Breast epithelium (tissue), 4 donors: Measurements from ENCODE around the gene SLC16A7. TPM values are rescaled to one million over a fixed set of nuclear protein-coding genes. Genes with fewer than 3 reads are reported as not detected.
A peak's percentile ranks its signal among the peaks of the same experiment; 100 is the strongest.

Experiments used
- DNase-seq, 2 donors: peaks; one replicate each; pipeline ENCODE4 v3.0.0-alpha.2; 2019; ENCODE audit warnings: low spot score in 2 of 2
- H3K27ac ChIP-seq, 2 donors: fragments of 200-600 bp; sonication (generic) in 1 of 2; one replicate each; pipeline ENCODE4 v1.5.1; 2016 to 2019; ENCODE audit warnings: mild to moderate bottlenecking in 1 of 2
- H3K27me3 ChIP-seq, 2 donors: fragments of 200-600 bp; sonication (generic) in 1 of 2; one replicate each; pipeline versions ENCODE4 v1.5.1 to v1.6.0; 2017 to 2019; ENCODE audit warnings: control low read depth in 1 of 2, mild to moderate bottlenecking in 1 of 2
- H3K36me3 ChIP-seq: fragments of 200-600 bp; one replicate; pipeline ENCODE4 v1.5.1; 2019
- H3K4me1 ChIP-seq, 2 donors: fragments of 200-600 bp; sonication (generic); one replicate each; pipeline ENCODE4 v1.5.1; 2016 to 2019; ENCODE audit warnings: control low read depth in 1 of 2
- H3K4me3 ChIP-seq, 3 donors: fragments of 200-600 bp; sonication (generic); 1 replicate in 2 of 3; 2 replicates in 1 of 3; pipeline ENCODE4 v1.5.1; 2016 to 2019; ENCODE audit warnings: mild to moderate bottlenecking in 3 of 3, moderate library complexity in 2 of 3
- H3K9me3 ChIP-seq, 2 donors: fragments of 200-600 bp; sonication (generic) in 1 of 2; one replicate each; pipeline ENCODE4 v1.5.1; 2016 to 2019; ENCODE audit warnings: control low read depth in 1 of 2
- POLR2A ChIP-seq: fragments of 450-650 bp; IDR thresholded peaks from one replicate; pipeline ENCODE4 v1.6.1; 2016; ENCODE audit warnings: antibody characterized with exemption, mild to moderate bottlenecking, moderate library complexity
- POLR2AphosphoS5 ChIP-seq, 3 donors: sonication (generic); formaldehyde crosslinking; IDR thresholded peaks; one replicate each; pipeline ENCODE4 v1.6.1; 2017; ENCODE audit warnings: antibody characterized with exemption in 3 of 3
- intact Hi-C: fragments of 100-400 bp; cut with DNase I; formaldehyde crosslinking; loops from one replicate; pipeline ENCODE4 v1.15.1; 2023; ENCODE audit warnings: low total_unique reads
- total RNA-seq, 3 donors: library from RNA; depleted of rRNA; stranded (reverse); fragments of >200 nt; gene quantifications; one replicate each; pipeline ENCODE4 v1.1.0, GENCODE V29; 2016
- TF ChIP-seq, protein P1 (sequence below), 3 donors: fragments of 450-650 bp; IDR thresholded peaks; one replicate each; pipeline ENCODE4 v1.5.1; 2016 to 2017; ENCODE audit warnings: antibody characterized with exemption in 3 of 3, mild to moderate bottlenecking in 3 of 3, moderate library complexity in 3 of 3

SLC16A7 gene
- total RNA-seq, 3 donors from 2014 or later, result 14.5 to 53.4 (median 51.2) TPM

DNA sequence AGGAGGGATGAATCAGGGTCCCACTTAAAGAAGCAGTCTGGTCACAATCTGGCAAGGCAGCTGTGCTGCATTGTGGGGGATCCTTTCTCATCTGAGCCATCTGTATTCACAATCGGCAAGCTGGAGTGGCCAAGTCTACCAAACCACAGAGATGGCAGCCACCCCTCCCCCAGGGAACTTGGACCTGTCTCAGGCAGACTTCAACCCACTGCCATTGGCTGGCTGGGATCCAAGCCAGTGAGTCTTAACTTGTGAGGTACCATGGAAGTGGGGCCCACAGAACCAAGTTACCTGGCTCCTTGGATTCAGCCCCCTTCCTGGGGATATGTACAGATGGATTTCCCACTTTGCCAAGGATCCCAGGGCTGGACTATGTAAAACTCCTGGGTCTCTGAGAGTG, 196.8 kb downstream of the SLC16A7 start:
- Histone ChIP-seq H3K4me1 (no peaks in the 10 kb centered on the region), H3K27me3 (no peaks in the 10 kb centered on the region), H3K27ac (no peak overlapping the region), H3K36me3 (no peaks in the 10 kb centered on the region), H3K9me3 (peaks cover 0 to 7% of the 10 kb centered on the region in 2 donors), H3K4me3 (no peak overlapping the region)
- intact Hi-C loops, result no loop called here
- no peak for TF ChIP-seq POLR2A
- TF ChIP-seq, protein P1, sequence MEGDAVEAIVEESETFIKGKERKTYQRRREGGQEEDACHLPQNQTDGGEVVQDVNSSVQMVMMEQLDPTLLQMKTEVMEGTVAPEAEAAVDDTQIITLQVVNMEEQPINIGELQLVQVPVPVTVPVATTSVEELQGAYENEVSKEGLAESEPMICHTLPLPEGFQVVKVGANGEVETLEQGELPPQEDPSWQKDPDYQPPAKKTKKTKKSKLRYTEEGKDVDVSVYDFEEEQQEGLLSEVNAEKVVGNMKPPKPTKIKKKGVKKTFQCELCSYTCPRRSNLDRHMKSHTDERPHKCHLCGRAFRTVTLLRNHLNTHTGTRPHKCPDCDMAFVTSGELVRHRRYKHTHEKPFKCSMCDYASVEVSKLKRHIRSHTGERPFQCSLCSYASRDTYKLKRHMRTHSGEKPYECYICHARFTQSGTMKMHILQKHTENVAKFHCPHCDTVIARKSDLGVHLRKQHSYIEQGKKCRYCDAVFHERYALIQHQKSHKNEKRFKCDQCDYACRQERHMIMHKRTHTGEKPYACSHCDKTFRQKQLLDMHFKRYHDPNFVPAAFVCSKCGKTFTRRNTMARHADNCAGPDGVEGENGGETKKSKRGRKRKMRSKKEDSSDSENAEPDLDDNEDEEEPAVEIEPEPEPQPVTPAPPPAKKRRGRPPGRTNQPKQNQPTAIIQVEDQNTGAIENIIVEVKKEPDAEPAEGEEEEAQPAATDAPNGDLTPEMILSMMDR (IDR thresholded peaks at IDR 0.05), result no peak
- no peak for TF ChIP-seq POLR2AphosphoS5 (IDR thresholded peaks at IDR 0.05)
- DNase-seq, result no peak

DNA sequence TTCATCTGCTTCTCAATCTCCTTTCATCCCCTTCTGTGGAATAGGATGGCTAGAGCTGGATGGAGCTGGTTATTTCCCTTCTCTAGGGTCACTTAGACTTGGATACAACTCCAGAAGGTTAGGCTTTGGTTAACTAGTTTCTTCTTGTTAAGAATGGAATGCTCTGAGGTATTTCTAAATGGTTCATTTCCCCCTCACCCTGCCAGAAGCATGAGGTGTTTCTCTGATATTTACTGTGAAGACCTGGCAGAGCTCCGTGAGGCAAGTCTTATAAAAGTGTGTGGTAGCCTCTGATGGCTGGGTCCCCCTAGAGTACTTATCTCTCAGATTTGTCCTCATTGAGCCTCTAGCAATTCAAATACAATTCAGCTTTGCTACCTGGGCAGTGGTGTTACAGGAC, 207.9 kb downstream of the SLC16A7 start:
- TF ChIP-seq, protein P1 (IDR thresholded peaks at IDR 0.05), result no peak
- TF ChIP-seq POLR2AphosphoS5 (IDR thresholded peaks at IDR 0.05) (no peak), POLR2A (no peak)
- peak overlapping the region; percentile 7 to 41 for H3K27ac ChIP-seq
- intact Hi-C loops, result no loop called here
- H3K4me1 ChIP-seq, result no peaks in the 10 kb centered on the region
- peak overlapping the region in 2 of 3 donors; percentile 31 to 54 for H3K4me3 ChIP-seq
- no peak for DNase-seq
- H3K36me3 ChIP-seq, result peaks cover 3% of the 10 kb centered on the region
- no peaks in the 10 kb centered on the region for H3K9me3 ChIP-seq
- no peaks in the 10 kb centered on the region for H3K27me3 ChIP-seq

DNA sequence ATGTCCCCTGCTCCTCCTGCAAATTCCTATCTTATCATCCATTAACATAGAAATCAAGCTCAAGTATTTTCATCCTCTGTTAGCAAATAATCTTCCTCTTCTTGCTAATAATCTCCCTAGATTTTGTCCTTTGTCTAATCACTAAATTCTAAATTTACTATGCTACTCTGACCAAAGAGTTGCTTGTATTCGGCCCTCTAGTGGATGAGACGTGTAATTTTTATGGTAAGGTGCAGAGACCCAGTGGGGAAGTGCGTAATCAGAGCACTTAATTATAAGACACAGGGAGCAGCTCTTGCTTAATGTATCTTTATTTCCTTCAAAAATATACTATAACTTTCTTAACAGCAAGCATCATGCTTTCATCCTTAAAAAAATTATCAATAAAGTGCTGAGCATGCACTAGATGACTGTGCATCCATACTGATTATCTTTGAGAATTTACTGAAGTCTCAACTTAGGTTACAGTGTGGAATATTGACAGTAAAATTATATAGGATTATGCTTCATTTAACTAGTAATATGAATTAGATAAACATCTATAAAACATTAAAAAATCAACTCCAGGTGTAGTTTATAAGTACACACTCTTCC, 212.6 kb downstream of the SLC16A7 start:
- intact Hi-C loops, result no loop called here
- H3K4me1 ChIP-seq, result no peaks in the 10 kb centered on the region

DNA sequence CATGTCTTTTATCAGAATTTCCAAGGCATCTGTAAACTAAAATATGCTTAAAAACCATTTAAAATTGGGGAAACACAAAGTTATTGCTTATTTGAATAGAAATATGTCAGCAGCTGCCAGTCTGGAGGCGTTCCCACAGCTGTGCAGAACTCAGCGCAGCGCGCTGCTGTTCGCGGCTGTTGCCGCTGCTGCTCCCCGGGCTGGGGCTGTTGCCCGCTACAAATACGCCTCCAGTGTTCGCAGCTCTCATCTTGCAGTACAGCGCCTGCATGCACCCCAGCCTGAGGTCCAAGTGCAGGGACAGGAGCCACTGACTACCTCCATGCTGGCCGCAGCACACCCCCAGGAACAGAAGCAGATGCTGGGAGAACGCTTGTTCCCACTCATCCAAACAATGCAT, 216.2 kb downstream of the SLC16A7 start:
- TF ChIP-seq POLR2AphosphoS5 (IDR thresholded peaks at IDR 0.05) (no peak), POLR2A (no peak)
- TF ChIP-seq, protein P1 (IDR thresholded peaks at IDR 0.05), result no peak
- no peaks in the 10 kb centered on the region for H3K4me1 ChIP-seq
- intact Hi-C loops, result no loop called here
- peaks cover 0 to under 1% of the 10 kb centered on the region in 2 donors for H3K9me3 ChIP-seq
- H3K27ac ChIP-seq, result no peak overlapping the region
- no peak for DNase-seq
- H3K36me3 ChIP-seq, result peaks cover under 1% of the 10 kb centered on the region
- no peak overlapping the region for H3K4me3 ChIP-seq
- H3K27me3 ChIP-seq, result no peaks in the 10 kb centered on the region

More for the DNA sequence above, 212.6 kb downstream of the SLC16A7 start:
- H3K27ac ChIP-seq, result no peak overlapping the region
- no peaks in the 10 kb centered on the region for H3K27me3 ChIP-seq
- H3K4me3 ChIP-seq, result no peak overlapping the region
- TF ChIP-seq POLR2A, result no peak
- TF ChIP-seq POLR2AphosphoS5 (IDR thresholded peaks at IDR 0.05), result no peak
- TF ChIP-seq, protein P1 (IDR thresholded peaks at IDR 0.05), result peak; percentile 33 to 56 (median 46)
- H3K36me3 ChIP-seq, result peaks cover 3% of the 10 kb centered on the region
- H3K9me3 ChIP-seq, result no peaks in the 10 kb centered on the region
- DNase-seq, result no peak

DNA sequence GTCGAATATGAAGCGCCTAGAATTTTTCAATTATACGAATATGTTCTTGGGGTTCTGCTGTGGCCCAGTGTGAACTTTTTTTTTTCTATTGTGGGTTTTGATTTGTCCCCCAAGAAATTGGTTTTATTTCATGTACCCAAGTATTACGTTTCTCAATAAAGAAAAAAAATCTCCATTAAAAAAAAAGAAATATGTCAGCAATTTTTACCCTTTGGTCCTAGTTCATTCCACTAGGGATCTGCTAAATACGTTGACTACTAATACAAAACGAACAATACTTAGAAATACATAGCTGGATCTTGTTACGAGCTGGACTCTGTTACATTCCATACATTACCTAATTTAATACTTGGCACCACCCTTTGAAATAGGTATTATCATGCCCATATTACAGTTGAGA, 216.9 kb downstream of the SLC16A7 start:
- Histone ChIP-seq H3K4me1 (no peaks in the 10 kb centered on the region), H3K27me3 (no peaks in the 10 kb centered on the region), H3K27ac (no peak overlapping the region), H3K4me3 (no peak overlapping the region), H3K36me3 (no peaks in the 10 kb centered on the region), H3K9me3 (peaks cover 0 to 3% of the 10 kb centered on the region in 2 donors)
- TF ChIP-seq, protein P1 (IDR thresholded peaks at IDR 0.05), result no peak
- TF ChIP-seq POLR2AphosphoS5 (IDR thresholded peaks at IDR 0.05) (no peak), POLR2A (no peak)
- DNase-seq, result no peak
- intact Hi-C loops, result no loop called here
